Tibial artery (tissue), 4 donors: ENCODE data around the gene CDC42.

Experiments
- DNase-seq, 2 donors: peaks; one replicate each; pipeline ENCODE4 v3.0.0-alpha.2; 2019
- H3K27ac ChIP-seq, 2 donors: fragments of 200-600 bp; sonication (generic) in 1 of 2; 1 replicate in 1 of 2; 2 replicates in 1 of 2; pipeline ENCODE4 v1.5.1; 2018 to 2019; ENCODE audit warnings: mild to moderate bottlenecking in 1 of 2
- H3K27me3 ChIP-seq, 2 donors: fragments of 200-600 bp; sonication (generic) in 1 of 2; one replicate each; pipeline versions ENCODE4 v1.5.1 to v1.6.0; 2016 to 2019
- H3K36me3 ChIP-seq, 3 donors: fragments of 200-600 bp; sonication (generic) in 2 of 3; one replicate each; pipeline ENCODE4 v1.5.1; 2016 to 2019; ENCODE audit warnings: mild to moderate bottlenecking in 2 of 3
- H3K4me1 ChIP-seq, 4 donors: fragments of 200-600 bp; sonication (generic) in 2 of 4; 1 replicate in 3 of 4; 2 replicates in 1 of 4; pipeline ENCODE4 v1.5.1; 2016 to 2019
- H3K4me3 ChIP-seq, 2 donors: fragments of 200-600 bp; sonication (generic) in 1 of 2; 1 replicate in 1 of 2; 2 replicates in 1 of 2; pipeline ENCODE4 v1.5.1; 2018 to 2019; ENCODE audit warnings: mild to moderate bottlenecking in 2 of 2
- H3K9me3 ChIP-seq, 3 donors: fragments of 200-600 bp; sonication (generic) in 1 of 3; one replicate each; pipeline ENCODE4 v1.5.1; 2016 to 2019
- intact Hi-C: fragments of 100-400 bp; cut with DNase I; formaldehyde crosslinking; loops from one replicate; pipeline ENCODE4 v1.15.0; 2023; ENCODE audit warnings: low total_unique reads
- TF ChIP-seq, protein P1 (sequence below), 2 experiments: fragments of 200-600 bp in 1 of 2; fragments of 450-650 bp in 1 of 2; IDR thresholded peaks; one replicate each; pipeline ENCODE4 v1.5.1; 2017 to 2019; ENCODE audit warnings: antibody characterized with exemption in 2 of 2, mild to moderate bottlenecking in 1 of 2, moderate library complexity in 1 of 2

The CDC42 gene

GRCh38 chr1:22137004-22137720 lies 84.7 kb downstream of the CDC42 start:
- peaks cover 0 to 17% (median 14%) of the 10 kb centered on the region in 4 donors for H3K4me1 ChIP-seq
- H3K27me3 ChIP-seq, result peaks cover 0 to 29% of the 10 kb centered on the region in 2 donors
- TF ChIP-seq, protein P1, sequence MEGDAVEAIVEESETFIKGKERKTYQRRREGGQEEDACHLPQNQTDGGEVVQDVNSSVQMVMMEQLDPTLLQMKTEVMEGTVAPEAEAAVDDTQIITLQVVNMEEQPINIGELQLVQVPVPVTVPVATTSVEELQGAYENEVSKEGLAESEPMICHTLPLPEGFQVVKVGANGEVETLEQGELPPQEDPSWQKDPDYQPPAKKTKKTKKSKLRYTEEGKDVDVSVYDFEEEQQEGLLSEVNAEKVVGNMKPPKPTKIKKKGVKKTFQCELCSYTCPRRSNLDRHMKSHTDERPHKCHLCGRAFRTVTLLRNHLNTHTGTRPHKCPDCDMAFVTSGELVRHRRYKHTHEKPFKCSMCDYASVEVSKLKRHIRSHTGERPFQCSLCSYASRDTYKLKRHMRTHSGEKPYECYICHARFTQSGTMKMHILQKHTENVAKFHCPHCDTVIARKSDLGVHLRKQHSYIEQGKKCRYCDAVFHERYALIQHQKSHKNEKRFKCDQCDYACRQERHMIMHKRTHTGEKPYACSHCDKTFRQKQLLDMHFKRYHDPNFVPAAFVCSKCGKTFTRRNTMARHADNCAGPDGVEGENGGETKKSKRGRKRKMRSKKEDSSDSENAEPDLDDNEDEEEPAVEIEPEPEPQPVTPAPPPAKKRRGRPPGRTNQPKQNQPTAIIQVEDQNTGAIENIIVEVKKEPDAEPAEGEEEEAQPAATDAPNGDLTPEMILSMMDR (IDR thresholded peaks at IDR 0.05), result no peak
- H3K27ac ChIP-seq, result no peak overlapping the region
- no peaks in the 10 kb centered on the region for H3K36me3 ChIP-seq
- no peak for DNase-seq
- no peak overlapping the region for H3K4me3 ChIP-seq
- no peaks in the 10 kb centered on the region for H3K9me3 ChIP-seq
- intact Hi-C loops, result no loop called here

DNA sequence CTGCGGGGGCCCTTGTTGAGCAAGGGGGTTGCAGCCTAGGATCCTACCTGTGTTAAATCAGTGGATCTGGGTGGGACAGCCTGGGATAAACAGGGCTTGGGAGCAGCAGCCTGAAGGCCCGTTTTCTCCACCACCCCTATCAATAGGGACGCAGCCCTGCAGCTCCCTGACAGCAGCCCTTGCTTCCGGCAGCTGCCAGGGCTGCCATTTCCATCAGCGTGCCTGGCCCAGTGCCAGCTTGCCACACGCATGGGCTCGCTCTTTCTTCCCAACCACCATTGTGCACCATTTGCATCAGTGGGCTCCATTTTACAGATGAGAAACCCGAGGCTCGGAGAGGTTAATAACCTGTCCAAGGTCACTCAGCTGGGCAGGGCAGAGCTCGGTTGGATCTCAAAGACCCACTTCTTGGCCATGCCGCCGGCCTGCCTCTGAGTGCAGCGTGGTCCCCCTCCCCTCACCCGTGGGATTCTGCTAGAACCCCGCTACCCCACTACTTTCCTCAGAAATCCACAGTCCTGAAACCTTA lies 86.6 kb downstream of the CDC42 start:
- H3K9me3 ChIP-seq, result no peaks in the 10 kb centered on the region
- no peaks in the 10 kb centered on the region for H3K36me3 ChIP-seq
- DNase-seq, result no peak
- intact Hi-C loops, result no loop called here
- TF ChIP-seq, protein P1 (IDR thresholded peaks at IDR 0.05), result no peak
- no peak overlapping the region for H3K4me3 ChIP-seq
- H3K4me1 ChIP-seq, result peaks cover 0 to 24% (median 15%) of the 10 kb centered on the region in 4 donors
- peaks cover 0 to 26% of the 10 kb centered on the region in 2 donors for H3K27me3 ChIP-seq
- H3K27ac ChIP-seq, result no peak overlapping the region

DNA sequence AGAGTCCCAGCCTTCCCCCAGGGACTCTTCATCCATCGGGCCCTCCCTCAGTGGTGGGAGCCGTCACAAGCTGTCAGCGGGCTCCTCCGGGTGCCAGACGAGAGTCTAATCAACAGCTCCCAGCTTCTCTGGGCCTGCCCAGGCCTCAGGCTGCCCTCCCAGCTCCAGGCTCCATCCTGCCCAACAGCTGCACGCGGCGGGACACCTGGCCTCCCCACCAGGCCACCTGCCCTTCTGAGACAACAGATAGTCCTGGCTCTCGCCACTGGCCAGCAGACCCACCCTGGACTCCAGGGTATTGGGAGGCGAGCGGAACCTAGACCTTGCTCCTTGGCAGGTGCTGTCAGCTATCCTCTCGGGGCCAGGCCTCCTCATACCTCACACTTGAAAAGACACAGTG lies 87.3 kb downstream of the CDC42 start:
- TF ChIP-seq, protein P1 (IDR thresholded peaks at IDR 0.05), result no peak
- Histone ChIP-seq H3K9me3 (no peaks in the 10 kb centered on the region), H3K4me1 (peaks cover 0 to 25% (median 15%) of the 10 kb centered on the region in 4 donors), H3K4me3 (no peak overlapping the region), H3K27me3 (peaks cover 0 to 33% of the 10 kb centered on the region in 2 donors), H3K27ac (no peak overlapping the region), H3K36me3 (no peaks in the 10 kb centered on the region)
- DNase-seq, result no peak
- intact Hi-C loops, result no loop called here
